ENCODE results near the gene USP12. TPM values are rescaled to one million over a fixed set of nuclear protein-coding genes. Genes with fewer than 3 reads are reported as not detected.

USP12 gene
- total RNA-seq, 1 donor from 2014 or later, result 30.8 TPM

GRCh38 chr13:27110056-27110746 lies 61.4 kb downstream of the USP12 start:
- TF ChIP-seq, protein P1, sequence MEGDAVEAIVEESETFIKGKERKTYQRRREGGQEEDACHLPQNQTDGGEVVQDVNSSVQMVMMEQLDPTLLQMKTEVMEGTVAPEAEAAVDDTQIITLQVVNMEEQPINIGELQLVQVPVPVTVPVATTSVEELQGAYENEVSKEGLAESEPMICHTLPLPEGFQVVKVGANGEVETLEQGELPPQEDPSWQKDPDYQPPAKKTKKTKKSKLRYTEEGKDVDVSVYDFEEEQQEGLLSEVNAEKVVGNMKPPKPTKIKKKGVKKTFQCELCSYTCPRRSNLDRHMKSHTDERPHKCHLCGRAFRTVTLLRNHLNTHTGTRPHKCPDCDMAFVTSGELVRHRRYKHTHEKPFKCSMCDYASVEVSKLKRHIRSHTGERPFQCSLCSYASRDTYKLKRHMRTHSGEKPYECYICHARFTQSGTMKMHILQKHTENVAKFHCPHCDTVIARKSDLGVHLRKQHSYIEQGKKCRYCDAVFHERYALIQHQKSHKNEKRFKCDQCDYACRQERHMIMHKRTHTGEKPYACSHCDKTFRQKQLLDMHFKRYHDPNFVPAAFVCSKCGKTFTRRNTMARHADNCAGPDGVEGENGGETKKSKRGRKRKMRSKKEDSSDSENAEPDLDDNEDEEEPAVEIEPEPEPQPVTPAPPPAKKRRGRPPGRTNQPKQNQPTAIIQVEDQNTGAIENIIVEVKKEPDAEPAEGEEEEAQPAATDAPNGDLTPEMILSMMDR (IDR thresholded peaks at IDR 0.05; ENCODE audit: unreplicated experiment), result no peak
- no peak for DNase-seq (ENCODE audit: low spot score, unreplicated experiment)
- H3K9me3 Mint-ChIP-seq (ENCODE audit: low read depth), result no peaks in the 10 kb centered on the region
- H3K4me1 Mint-ChIP-seq (ENCODE audit: low read depth), result peaks cover 15% of the 10 kb centered on the region
- no peaks in the 10 kb centered on the region for H3K27me3 Mint-ChIP-seq
- peaks cover 13% of the 10 kb centered on the region for H3K36me3 Mint-ChIP-seq (ENCODE audit: insufficient read depth)
- H3K4me3 Mint-ChIP-seq (ENCODE audit: low read depth), result no peak overlapping the region
- H3K27ac Mint-ChIP-seq, result no peak overlapping the region

GRCh38 chr13:27106144-27106543 lies 65.5 kb downstream of the USP12 start:
- H3K4me3 Mint-ChIP-seq (ENCODE audit: low read depth), result no peak overlapping the region
- DNase-seq (ENCODE audit: low spot score, unreplicated experiment), result no peak
- peaks cover 9% of the 10 kb centered on the region for H3K4me1 Mint-ChIP-seq (ENCODE audit: low read depth)
- H3K27ac Mint-ChIP-seq, result no peak overlapping the region
- no peaks in the 10 kb centered on the region for H3K9me3 Mint-ChIP-seq (ENCODE audit: low read depth)
- peaks cover 15% of the 10 kb centered on the region for H3K36me3 Mint-ChIP-seq (ENCODE audit: insufficient read depth)
- H3K27me3 Mint-ChIP-seq, result no peaks in the 10 kb centered on the region
- TF ChIP-seq, protein P1 (IDR thresholded peaks at IDR 0.05; ENCODE audit: unreplicated experiment), result no peak

GRCh38 chr13:27104606-27105005 lies 67.0 kb downstream of the USP12 start:
- TF ChIP-seq, protein P1 (IDR thresholded peaks at IDR 0.05; ENCODE audit: unreplicated experiment), result no peak
- no peaks in the 10 kb centered on the region for H3K4me1 Mint-ChIP-seq (ENCODE audit: low read depth)
- H3K27me3 Mint-ChIP-seq, result no peaks in the 10 kb centered on the region

DNA sequence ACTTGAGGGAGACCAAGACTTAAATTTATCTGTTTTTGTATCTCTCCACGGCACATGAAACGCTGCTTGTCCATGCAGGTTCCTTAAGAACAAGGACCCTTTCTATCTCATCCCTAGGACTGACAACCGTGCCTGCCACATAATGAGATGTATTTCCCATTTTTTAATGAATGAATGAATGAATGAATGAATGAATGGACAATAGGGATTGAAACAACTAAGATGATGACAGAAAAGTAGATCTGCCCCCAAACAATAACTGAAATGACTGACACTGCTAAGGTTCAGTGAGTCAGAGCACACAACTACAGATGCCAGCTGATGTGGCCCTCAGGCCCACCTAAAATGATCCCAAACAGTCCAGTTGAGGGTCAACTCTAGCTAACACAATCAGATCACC lies 69.8 kb downstream of the USP12 start:
- Mint-ChIP-seq H3K4me3 (ENCODE audit: low read depth) (no peak overlapping the region), H3K27me3 (no peaks in the 10 kb centered on the region), H3K4me1 (ENCODE audit: low read depth) (no peaks in the 10 kb centered on the region), H3K36me3 (ENCODE audit: insufficient read depth) (peaks cover 26% of the 10 kb centered on the region), H3K9me3 (ENCODE audit: low read depth) (peaks cover 5% of the 10 kb centered on the region), H3K27ac (no peak overlapping the region)
- no peak for DNase-seq (ENCODE audit: low spot score, unreplicated experiment)
- TF ChIP-seq, protein P1 (IDR thresholded peaks at IDR 0.05; ENCODE audit: unreplicated experiment), result no peak

More at GRCh38 chr13:27104606-27105005, 67.0 kb downstream of the USP12 start:
- H3K27ac Mint-ChIP-seq, result no peak overlapping the region
- no peaks in the 10 kb centered on the region for H3K9me3 Mint-ChIP-seq (ENCODE audit: low read depth)
- peaks cover 18% of the 10 kb centered on the region for H3K36me3 Mint-ChIP-seq (ENCODE audit: insufficient read depth)
- no peak for DNase-seq (ENCODE audit: low spot score, unreplicated experiment)
- no peak overlapping the region for H3K4me3 Mint-ChIP-seq (ENCODE audit: low read depth)

- H3K4me3 Mint-ChIP-seq (ENCODE audit: low read depth), result no peak overlapping the region
- no peaks in the 10 kb centered on the region for H3K4me1 Mint-ChIP-seq (ENCODE audit: low read depth)
- no peak for DNase-seq (ENCODE audit: low spot score, unreplicated experiment)
- peaks cover 23% of the 10 kb centered on the region for H3K36me3 Mint-ChIP-seq (ENCODE audit: insufficient read depth)
- TF ChIP-seq, protein P1 (IDR thresholded peaks at IDR 0.05; ENCODE audit: unreplicated experiment), result no peak
- no peak overlapping the region for H3K27ac Mint-ChIP-seq
- H3K9me3 Mint-ChIP-seq (ENCODE audit: low read depth), result peaks cover 5% of the 10 kb centered on the region
- no peaks in the 10 kb centered on the region for H3K27me3 Mint-ChIP-seq
These were observed 70.3 kb downstream of the USP12 start for GRCh38 chr13:27101289-27101688.

All from progenitor cell of endocrine pancreas (in vitro differentiated cells).